ENCODE data around the gene TPI1. TPM values are rescaled to one million over a fixed set of nuclear protein-coding genes. Genes with fewer than 3 reads are reported as not detected.

Gene TPI1
- total and polyA plus RNA-seq, 3 donors from 2014 or later, result 347 to 544 (median 356) TPM

DNA sequence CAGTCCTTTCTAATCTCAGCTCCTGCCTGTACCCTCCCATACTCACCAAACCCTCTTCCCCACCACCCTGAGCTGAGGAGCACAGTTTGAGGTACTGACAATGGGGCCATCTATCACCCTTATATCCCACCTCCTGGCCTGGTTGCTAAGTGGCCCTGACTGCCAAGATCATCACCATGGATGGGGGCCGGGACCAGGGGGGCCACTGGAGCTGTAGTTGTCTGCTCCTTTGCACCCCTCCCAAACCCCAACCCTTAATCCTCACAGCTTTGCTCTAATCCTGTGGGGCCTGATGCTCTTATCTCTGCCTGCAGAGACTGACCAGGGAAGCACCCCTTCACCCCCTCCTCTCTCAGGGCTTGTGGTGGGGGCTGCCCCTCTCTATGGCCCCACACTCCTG is 27.0 kb upstream of the TPI1 start:
- H3K27ac ChIP-seq, result no peak overlapping the region
- no peak for DNase-seq
- no peaks in the 10 kb centered on the region for H3K27me3 ChIP-seq
- WGBS, 2 donors, result 55 to 100% methylated on average over 1 of the region's 1 CpG
- no peaks in the 10 kb centered on the region for H3K9me3 ChIP-seq
- H3K4me1 ChIP-seq, result no peaks in the 10 kb centered on the region
- TF ChIP-seq CTCF (IDR thresholded peaks at IDR 0.05) (no peak), POLR2A (IDR thresholded peaks at IDR 0.05) (no peak)
- H3K36me3 ChIP-seq (ENCODE audit: low read depth, missing control alignments), result no peaks in the 10 kb centered on the region
- intact Hi-C loops (cut with DNase I; ENCODE audit: low total_unique reads), result no loop called here
- no peak overlapping the region for H3K4me3 ChIP-seq

DNA sequence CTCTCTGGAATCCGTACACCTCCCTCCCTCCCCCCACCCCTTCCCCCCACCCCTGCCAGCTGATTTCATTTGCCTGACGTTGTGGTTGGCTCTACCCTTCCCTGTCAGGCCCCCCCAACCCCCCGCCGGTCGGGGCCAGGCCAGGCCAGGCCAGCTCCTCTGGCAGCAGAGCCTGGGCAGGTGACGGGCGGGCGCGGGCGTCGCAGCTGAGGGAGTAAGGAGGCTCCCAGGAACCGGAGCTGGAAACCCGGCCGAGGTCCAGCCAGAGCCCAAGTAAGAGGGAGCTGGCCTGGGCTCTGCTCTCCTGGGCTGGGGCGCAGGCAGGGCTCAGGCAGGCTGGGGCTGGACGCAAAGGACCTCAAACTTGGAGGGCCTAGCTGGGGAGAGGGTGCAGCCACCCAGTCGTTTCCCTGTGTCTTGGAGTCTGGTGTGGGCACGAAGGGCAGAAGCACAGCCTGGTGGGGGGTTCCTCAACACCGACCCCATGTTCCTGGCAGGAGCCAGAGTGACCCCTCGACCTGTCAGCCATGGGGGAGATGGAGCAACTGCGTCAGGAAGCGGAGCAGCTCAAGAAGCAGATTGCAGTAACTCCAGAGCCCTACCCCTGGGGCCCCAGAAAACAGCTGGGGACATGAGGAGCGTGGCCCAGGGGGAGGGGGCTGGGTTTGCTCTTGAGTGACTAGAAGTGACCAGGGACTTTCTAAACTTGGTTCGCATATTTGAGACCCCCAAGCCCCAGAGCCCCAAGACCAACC is 26.4 kb upstream of the TPI1 start, which contains the start of gene GNB3:
Gene GNB3 (plus strand): TSS at position 165 of the 755 bp plus-strand sequence. CDS start 363 bp downstream, at position 528.
- DNase-seq, result no peak
- Histone ChIP-seq H3K27me3 (no peaks in the 10 kb centered on the region), H3K36me3 (ENCODE audit: low read depth, missing control alignments) (no peaks in the 10 kb centered on the region), H3K4me1 (no peaks in the 10 kb centered on the region), H3K9me3 (no peaks in the 10 kb centered on the region), H3K27ac (no peak within 1 kb of the TSS), H3K4me3 (no peak within 1 kb of the TSS)
- intact Hi-C loops (cut with DNase I; ENCODE audit: low total_unique reads), result no loop called here
- WGBS, 2 donors, result 68 to 81% methylated on average over 12 to 24 of the region's 24 CpGs
- TF ChIP-seq CTCF (IDR thresholded peaks at IDR 0.05) (no peak), POLR2A (IDR thresholded peaks at IDR 0.05) (no peak)

DNA sequence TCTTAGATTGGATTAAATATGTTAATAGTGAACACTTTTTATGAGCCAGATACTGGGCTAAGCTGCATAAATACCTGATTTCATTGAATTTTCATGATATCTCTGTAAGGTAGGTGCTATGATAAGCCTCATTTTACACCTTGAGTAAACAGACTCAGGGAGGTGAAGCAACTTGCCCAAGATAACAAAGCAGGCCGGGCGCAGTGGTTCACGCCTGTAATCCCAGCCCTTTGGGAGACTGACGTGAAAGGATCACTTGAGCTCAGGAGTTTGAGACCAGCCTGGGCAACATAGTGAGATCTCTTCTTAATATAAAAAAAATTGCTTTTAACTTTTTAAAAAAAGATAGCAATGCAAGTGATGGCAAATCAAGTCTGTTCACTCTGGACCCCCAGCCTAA is 25.3 kb upstream of the TPI1 start:
- no peak for DNase-seq
- H3K9me3 ChIP-seq, result no peaks in the 10 kb centered on the region
- 90 to 93% methylated on average over 4 of the region's 4 CpGs for WGBS, 2 donors
- H3K27me3 ChIP-seq, result no peaks in the 10 kb centered on the region
- no peaks in the 10 kb centered on the region for H3K36me3 ChIP-seq (ENCODE audit: low read depth, missing control alignments)
- H3K4me1 ChIP-seq, result no peaks in the 10 kb centered on the region
- H3K4me3 ChIP-seq, result no peak overlapping the region
- no peak overlapping the region for H3K27ac ChIP-seq
- no peak for TF ChIP-seq POLR2A (IDR thresholded peaks at IDR 0.05)
- no peak for TF ChIP-seq CTCF (IDR thresholded peaks at IDR 0.05)
- intact Hi-C loops (cut with DNase I; ENCODE audit: low total_unique reads), result no loop called here

DNA sequence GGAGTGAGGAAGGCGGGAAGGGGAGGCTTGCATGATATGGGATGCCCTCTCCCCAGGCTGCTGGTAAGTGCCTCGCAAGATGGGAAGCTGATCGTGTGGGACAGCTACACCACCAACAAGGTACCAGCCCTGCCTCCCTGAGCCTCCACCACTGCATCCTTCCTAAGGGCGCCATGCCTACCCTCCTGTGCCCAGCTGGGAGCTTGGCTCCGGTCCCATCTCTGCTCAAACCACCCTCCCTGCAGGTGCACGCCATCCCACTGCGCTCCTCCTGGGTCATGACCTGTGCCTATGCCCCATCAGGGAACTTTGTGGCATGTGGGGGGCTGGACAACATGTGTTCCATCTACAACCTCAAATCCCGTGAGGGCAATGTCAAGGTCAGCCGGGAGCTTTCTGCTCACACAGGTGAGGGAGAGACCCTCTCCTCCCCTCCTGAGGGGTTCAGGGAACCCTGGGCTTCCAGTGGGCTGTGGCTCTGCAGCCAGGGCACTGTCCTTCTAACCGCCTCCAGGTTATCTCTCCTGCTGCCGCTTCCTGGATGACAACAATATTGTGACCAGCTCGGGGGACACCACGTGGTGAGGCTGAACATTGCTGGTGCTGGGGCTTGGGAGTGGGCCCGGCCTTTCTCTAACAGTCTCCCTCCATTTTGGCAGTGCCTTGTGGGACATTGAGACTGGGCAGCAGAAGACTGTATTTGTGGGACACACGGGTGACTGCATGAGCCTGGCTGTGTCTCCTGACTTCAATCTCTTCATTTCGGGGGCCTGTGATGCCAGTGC is 24.0 kb upstream of the TPI1 start:
- Histone ChIP-seq H3K27me3 (no peaks in the 10 kb centered on the region), H3K4me3 (no peak overlapping the region), H3K36me3 (ENCODE audit: low read depth, missing control alignments) (no peaks in the 10 kb centered on the region), H3K4me1 (no peaks in the 10 kb centered on the region), H3K27ac (no peak overlapping the region), H3K9me3 (no peaks in the 10 kb centered on the region)
- 76% methylated on average over 8 to 16 of the region's 16 CpGs for WGBS, 2 donors
- TF ChIP-seq CTCF (IDR thresholded peaks at IDR 0.05) (no peak), POLR2A (IDR thresholded peaks at IDR 0.05) (no peak)
- intact Hi-C loops (cut with DNase I; ENCODE audit: low total_unique reads), result no loop called here
- DNase-seq, result no peak
